NCI-H2081 (cell line): ENCODE results near the gene TRIM39.
"Not testable (repeated sequence)": the region's sequence is repeated elsewhere in the genome, so short reads cannot be mapped to it uniquely, and the experiment has no call there.

Experiments used
- DNase-seq, 2 experiments: peaks; one replicate each; lab custom pipeline; 2025; lab: John Stamatoyannopoulos, UW

TRIM39 gene

DNA sequence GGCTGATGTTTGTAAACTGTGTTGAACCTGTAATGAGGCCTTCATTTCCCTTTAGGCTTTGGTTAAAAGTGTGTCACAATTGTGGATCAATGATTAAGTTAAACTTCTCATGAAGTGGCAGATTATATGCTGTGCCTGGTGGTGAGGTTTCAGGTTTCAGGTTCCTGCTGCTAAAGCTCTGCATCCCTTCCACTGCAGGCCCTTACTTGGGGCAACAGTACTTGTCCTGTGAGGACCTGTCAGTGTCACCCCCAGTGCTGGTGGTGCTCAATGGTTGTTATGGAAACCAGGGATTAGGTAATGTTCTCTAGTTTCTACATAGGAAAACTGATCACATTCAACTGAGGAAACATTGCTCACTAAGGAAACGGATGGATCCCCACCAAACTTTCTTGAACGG is 36.7 kb downstream of the TRIM39 start:
- DNase-seq = no peak

DNA sequence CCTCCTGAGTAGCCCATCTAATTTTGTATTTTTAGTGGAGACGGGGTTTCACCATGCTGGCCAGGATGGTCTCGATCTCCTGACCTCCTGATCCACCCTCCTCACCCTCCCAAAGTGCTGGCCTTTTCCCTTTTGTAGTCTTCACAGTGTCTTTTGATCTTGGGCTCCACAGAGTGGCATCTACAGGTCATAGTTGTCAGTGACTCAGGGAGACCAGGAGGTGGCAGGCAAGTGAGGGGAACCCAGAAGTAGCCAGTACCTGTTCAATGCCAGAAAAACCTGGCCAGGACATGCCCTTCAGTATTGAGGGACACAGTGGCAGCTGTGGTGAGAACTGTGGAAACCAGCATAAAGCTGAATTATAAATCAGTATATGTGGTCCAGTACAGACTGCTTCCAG is 37.9 kb downstream of the TRIM39 start:
- no peak for DNase-seq

DNA sequence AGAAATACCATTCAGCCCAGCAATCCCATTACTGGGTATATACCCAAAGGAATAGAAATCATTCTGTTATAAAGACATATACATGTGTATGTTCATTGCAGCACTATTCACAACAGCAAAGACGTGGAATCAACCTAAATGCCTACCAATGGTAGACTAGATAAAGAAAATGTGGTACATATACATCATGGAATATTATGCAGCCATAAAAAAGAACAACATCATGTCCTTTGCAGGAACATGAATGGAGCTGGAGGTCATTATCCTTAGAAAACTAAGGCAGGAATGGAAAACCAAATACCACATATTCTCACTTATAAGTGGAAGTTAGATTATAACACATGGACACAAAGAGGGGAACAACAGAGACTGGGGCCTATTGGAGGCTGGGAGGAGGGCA is 42.6 kb downstream of the TRIM39 start:
- not testable (repeated sequence) for DNase-seq

DNA sequence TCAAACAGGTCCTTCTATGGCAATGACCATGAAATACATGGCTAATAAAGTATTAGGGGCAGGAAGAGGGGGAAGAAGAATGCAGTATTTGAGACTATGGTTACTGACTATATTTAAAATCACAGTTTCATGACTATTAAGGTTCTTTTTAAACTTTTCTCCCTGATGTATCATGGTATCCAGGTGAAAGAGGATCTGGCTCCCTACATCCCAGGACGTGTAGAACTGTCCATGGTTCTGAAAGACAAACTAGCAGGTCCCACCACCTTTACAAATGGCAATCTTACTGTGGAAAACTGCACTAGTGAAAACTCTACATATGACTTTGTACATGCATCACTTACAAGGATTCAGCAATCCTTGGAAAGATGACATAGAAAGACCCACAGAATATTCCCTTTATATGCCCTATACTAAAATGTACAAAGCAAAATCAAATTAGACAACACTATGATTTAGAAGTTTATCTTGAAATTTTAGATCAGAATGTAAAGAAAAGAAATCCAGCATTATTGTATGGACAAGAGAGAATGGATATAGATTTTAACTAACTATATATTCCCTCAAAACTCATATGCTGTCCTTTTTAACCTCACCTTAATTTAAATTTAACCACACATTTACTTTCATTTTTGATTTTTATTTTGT is 51.7 kb downstream of the TRIM39 start:
- DNase-seq = no peak

DNA sequence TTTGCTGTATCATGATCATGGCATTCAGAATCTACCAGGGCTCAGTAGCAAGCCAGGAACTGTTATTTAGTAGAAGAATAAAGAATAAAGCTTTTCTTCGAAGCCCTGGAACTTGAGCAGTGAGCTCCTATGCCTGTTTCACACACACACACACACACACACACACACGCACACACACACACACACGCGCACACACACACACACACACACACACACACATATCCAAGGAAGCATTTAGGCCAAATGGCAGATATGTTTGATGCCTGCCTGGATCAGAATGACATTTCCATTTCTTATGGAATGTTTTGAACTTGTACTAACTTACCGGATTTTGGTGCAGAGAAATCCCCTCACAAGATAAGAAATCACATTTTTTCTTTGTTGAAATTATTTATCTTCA is 53.7 kb downstream of the TRIM39 start:
- no peak for DNase-seq

DNA sequence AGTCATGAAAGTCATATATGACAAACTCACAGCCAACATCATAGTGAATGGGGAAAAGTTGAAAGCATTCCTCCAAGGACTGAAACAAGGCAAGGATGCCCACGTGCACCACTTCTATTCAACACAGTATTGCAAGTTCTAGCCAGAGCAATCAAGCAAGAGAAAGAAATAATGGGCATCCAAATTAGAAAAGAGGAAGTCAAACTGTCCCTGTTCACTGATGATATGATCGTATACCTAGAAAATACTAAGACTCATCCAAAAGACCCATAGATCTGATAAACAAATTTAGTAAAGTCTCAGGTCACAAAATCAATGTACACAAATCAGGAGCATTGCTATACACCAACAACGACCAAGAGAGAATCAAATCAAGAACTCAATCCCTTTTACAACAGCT is 59.4 kb downstream of the TRIM39 start:
- no peak for DNase-seq

DNA sequence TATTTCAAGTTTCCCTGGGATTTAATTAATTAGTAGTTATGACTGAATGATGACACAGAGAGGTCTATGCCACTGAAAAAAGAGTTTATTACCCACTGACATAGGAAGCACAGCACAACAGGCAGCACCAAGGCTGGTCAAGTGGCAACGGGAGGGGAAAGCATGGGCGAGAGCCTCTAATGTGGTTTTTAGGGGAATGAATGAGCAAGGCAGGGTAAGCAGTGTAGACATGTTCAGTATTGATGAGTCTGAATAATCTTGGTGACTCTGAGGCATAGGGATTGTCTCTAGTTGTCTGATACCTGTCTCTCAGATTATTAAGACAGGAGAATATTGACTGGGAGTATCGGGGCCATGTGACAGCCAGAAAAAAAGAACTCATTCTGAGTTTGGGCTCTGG is 64.5 kb downstream of the TRIM39 start:
- DNase-seq = no peak
